Transverse colon (tissue), 4 donors: ENCODE results near the gene DDX10. TPM values are rescaled to one million over a fixed set of nuclear protein-coding genes. Genes with fewer than 3 reads are reported as not detected.
"Not testable (repeated sequence)": the region's sequence is repeated elsewhere in the genome, so short reads cannot be mapped to it uniquely, and the experiment has no call there.

ENCODE experiments used
- DNase-seq: peaks from one replicate; pipeline ENCODE4 v3.0.0-alpha.2; 2019
- H3K27ac ChIP-seq, 4 donors: fragments of 200-600 bp; sonication (generic); 2 replicates each; pipeline ENCODE4 v1.5.1; 2016 to 2018; ENCODE audit warnings: inconsistent platforms in 4 of 4
- H3K27me3 ChIP-seq: fragments of 200-600 bp; sonication (generic); 2 replicates; pipeline ENCODE4 v1.5.1; 2017; ENCODE audit warnings: inconsistent platforms
- H3K36me3 ChIP-seq, 4 donors: fragments of 200-600 bp; sonication (generic); 2 replicates each; pipeline ENCODE4 v1.5.1; 2017 to 2019; ENCODE audit warnings: inconsistent platforms in 4 of 4
- H3K4me1 ChIP-seq, 4 donors: fragments of 200-600 bp; sonication (generic); 2 replicates each; pipeline ENCODE4 v1.5.1; 2017 to 2020; ENCODE audit warnings: inconsistent platforms in 4 of 4
- H3K4me3 ChIP-seq, 4 donors: fragments of 200-600 bp; sonication (generic); 1 replicate in 1 of 4; 2 replicates in 3 of 4; pipeline versions ENCODE4 v1.5.1 to v1.6.1; 2017 to 2019; ENCODE audit warnings: inconsistent platforms in 4 of 4
- H3K9me3 ChIP-seq, 2 donors: fragments of 200-600 bp; sonication (generic); 2 replicates each; pipeline ENCODE4 v1.5.1; 2017 to 2019; ENCODE audit warnings: inconsistent platforms in 2 of 2
- CTCF ChIP-seq, 5 experiments: fragments of 200-600 bp in 3 of 5; fragments of 450-650 bp in 2 of 5; sonication (generic) in 3 of 5; IDR thresholded peaks; 1 replicate in 2 of 5; 2 replicates in 3 of 5; pipeline ENCODE4 v1.5.1; 2016 to 2017; ENCODE audit warnings: antibody characterized with exemption in 5 of 5, inconsistent platforms in 3 of 5, mild to moderate bottlenecking in 2 of 5, moderate library complexity in 1 of 5
- EP300 ChIP-seq: sonication (generic); formaldehyde crosslinking; IDR thresholded peaks from one replicate; pipeline ENCODE4 v1.6.1; 2017; ENCODE audit warnings: antibody characterized with exemption, low read depth
- POLR2A ChIP-seq: fragments of 450-650 bp; IDR thresholded peaks from one replicate; pipeline ENCODE4 v1.6.1; 2016; ENCODE audit warnings: antibody characterized with exemption, mild to moderate bottlenecking, moderate library complexity
- POLR2AphosphoS5 ChIP-seq, 3 donors: sonication (generic); formaldehyde crosslinking; IDR thresholded peaks; one replicate each; pipeline ENCODE4 v1.6.1; 2016; ENCODE audit warnings: antibody characterized with exemption in 3 of 3
- WGBS, 2 donors: methylation state at CpG; one replicate each; pipeline ENCODE4 v1.1.5; 2018; ENCODE audit warnings: low coverage in 1 of 2; 5-methylcytosine and 5-hydroxymethylcytosine counted together
- in situ Hi-C, 4 donors: fragments of 200-750 bp; cut with MboI; loops; one replicate each; pipeline versions ENCODE4 v1.15.0 to v1.15.1; 2017; ENCODE audit warnings: low sequenced_read_pairs in 3 of 4, low pct_ligation_motif_present in 1 of 4, low pct_unique_long_range_greater_than_20kb in 1 of 4
- intact Hi-C: fragments of 100-400 bp; cut with DNase I; formaldehyde crosslinking; loops from one replicate; pipeline ENCODE4 v1.15.1; 2023; ENCODE audit warnings: low total_unique reads
- total RNA-seq, 4 donors: library from RNA; depleted of rRNA; stranded (reverse); fragments of >200 nt; gene quantifications; one replicate each; pipeline ENCODE4 v1.1.0, GENCODE V29; 2016

The DDX10 gene
- total RNA-seq, 4 donors from 2014 or later: 7.6 to 38.2 (median 12.6) TPM

GRCh38 chr11:108636222-108636621 lies 28.6 kb upstream of the DDX10 start:
- 76 to 82% methylated on average over 2 of the region's 2 CpGs for WGBS, 2 donors
- Histone ChIP-seq H3K27ac (no peak overlapping the region), H3K9me3 (no peaks in the 10 kb centered on the region), H3K36me3 (no peaks in the 10 kb centered on the region), H3K27me3 (no peaks in the 10 kb centered on the region), H3K4me1 (no peaks in the 10 kb centered on the region), H3K4me3 (no peak overlapping the region)
- TF ChIP-seq EP300 (no peak), POLR2AphosphoS5 (IDR thresholded peaks at IDR 0.05) (no peak)
- intact Hi-C loops: no loop called here
- DNase-seq: no peak
- in situ Hi-C loops: no loop called here

- H3K36me3 ChIP-seq: no peaks in the 10 kb centered on the region
- in situ Hi-C loops (no loop called here), intact Hi-C loops (no loop called here)
- no peak overlapping the region for H3K27ac ChIP-seq
- 100% methylated on average over 1 of the region's 1 CpG for WGBS, 2 donors
- TF ChIP-seq POLR2AphosphoS5 (IDR thresholded peaks at IDR 0.05): no peak
- no peak for TF ChIP-seq CTCF (IDR thresholded peaks at IDR 0.05)
- no peak for TF ChIP-seq EP300
- no peak for TF ChIP-seq POLR2A
- H3K9me3 ChIP-seq: no peaks in the 10 kb centered on the region
- no peak for DNase-seq
- no peak overlapping the region for H3K4me3 ChIP-seq
- H3K27me3 ChIP-seq: no peaks in the 10 kb centered on the region
- H3K4me1 ChIP-seq: peaks cover 0 to 2% (median under 1%) of the 10 kb centered on the region in 4 donors
Observed at GRCh38 chr11:108639146-108639545, 25.7 kb upstream of the DDX10 start.

- H3K27me3 ChIP-seq, H3K36me3 ChIP-seq, H3K4me3 ChIP-seq, DNase-seq, intact Hi-C loops, H3K9me3 ChIP-seq, H3K27ac ChIP-seq: not testable (repeated sequence)
- H3K4me1 ChIP-seq: peaks cover 0 to 11% (median 5%) of the 10 kb centered on the region in 4 donors
- in situ Hi-C loops: loop anchor here in 1 of 4 donors (10.0 kb wide), 1 partner anchor 227 kb away; no protein-coding TSS in a partner anchor
- 89% methylated on average over 1 of the region's 1 CpG; no CpG with 5 or more reads in 1 of the 2 donors for WGBS, 2 donors
Observed at GRCh38 chr11:108641752-108642151, 23.1 kb upstream of the DDX10 start.

- intact Hi-C loops (no loop called here), in situ Hi-C loops (loop anchor here in 1 of 4 donors (10.0 kb wide), 1 partner anchor 229 kb away; no protein-coding TSS in a partner anchor)
- WGBS, 2 donors: 77% methylated on average over 1 of the region's 1 CpG; no CpG with 5 or more reads in 1 of the 2 donors
- TF ChIP-seq POLR2AphosphoS5 (IDR thresholded peaks at IDR 0.05): no peak
- no peak for TF ChIP-seq EP300
- TF ChIP-seq POLR2A: no peak
- no peak for TF ChIP-seq CTCF (IDR thresholded peaks at IDR 0.05)
- Histone ChIP-seq H3K4me3 (no peak overlapping the region), H3K27ac (no peak overlapping the region), H3K9me3 (no peaks in the 10 kb centered on the region), H3K27me3 (no peaks in the 10 kb centered on the region), H3K36me3 (no peaks in the 10 kb centered on the region), H3K4me1 (peaks cover 0 to 15% (median 7%) of the 10 kb centered on the region in 4 donors)
- DNase-seq: no peak
Observed at GRCh38 chr11:108643974-108644373, 20.9 kb upstream of the DDX10 start.

- intact Hi-C loops: loop anchor here (5.0 kb wide), 1 partner anchor 229 kb away; no protein-coding TSS in a partner anchor
- Histone ChIP-seq H3K27ac (no peak overlapping the region), H3K36me3 (no peaks in the 10 kb centered on the region), H3K27me3 (no peaks in the 10 kb centered on the region), H3K9me3 (no peaks in the 10 kb centered on the region), H3K4me1 (peaks cover 0 to 15% (median 7%) of the 10 kb centered on the region in 4 donors), H3K4me3 (no peak overlapping the region)
- WGBS, 2 donors: 77% methylated on average over 2 of the region's 2 CpGs
- no peak for DNase-seq
- in situ Hi-C loops: loop anchor here in 1 of 4 donors (10.0 kb wide), 1 partner anchor 231 kb away; no protein-coding TSS in a partner anchor
- TF ChIP-seq POLR2A: no peak
- no peak for TF ChIP-seq EP300
Observed at GRCh38 chr11:108645970-108646369, 18.9 kb upstream of the DDX10 start.

GRCh38 chr11:108647387-108647700 lies 17.5 kb upstream of the DDX10 start:
- Histone ChIP-seq H3K36me3 (no peaks in the 10 kb centered on the region), H3K4me3 (no peak overlapping the region), H3K4me1 (peaks cover 0 to 15% (median 7%) of the 10 kb centered on the region in 4 donors), H3K27ac (no peak overlapping the region), H3K9me3 (no peaks in the 10 kb centered on the region), H3K27me3 (no peaks in the 10 kb centered on the region)
- in situ Hi-C loops (loop anchor here in 1 of 4 donors (10.0 kb wide), 1 partner anchor 233 kb away; no protein-coding TSS in a partner anchor), intact Hi-C loops (loop anchor here (5.0 kb wide), 1 partner anchor 230 kb away; no protein-coding TSS in a partner anchor)
- 80 to 93% methylated on average over 1 to 3 of the region's 3 CpGs for WGBS, 2 donors
- no peak for DNase-seq
- TF ChIP-seq POLR2AphosphoS5 (IDR thresholded peaks at IDR 0.05) (no peak), POLR2A (no peak), CTCF (IDR thresholded peaks at IDR 0.05) (no peak), EP300 (no peak)
